ENCODE data around the gene MIOX. TPM values are rescaled to one million over a fixed set of nuclear protein-coding genes. Genes with fewer than 3 reads are reported as not detected.

Gene MIOX
- total and polyA plus RNA-seq, 10 of the 15 experiments (the other 5 are each of a cell fraction or from before 2014, with no cell fraction given), result 0.10 to 0.31 TPM; not detected in 8

GRCh38 chr22:50525104-50525857, 38.6 kb downstream of the MIOX start, which contains the start of gene SCO2 (continued):
- no peak for TF ChIP-seq HSF1 (IDR thresholded peaks at IDR 0.05; ENCODE audit: low read depth, low read length)

- no peaks in the 10 kb centered on the region for H4K20me1 ChIP-seq (ENCODE audit: control insufficient read depth, insufficient read depth)
- POLR2A ChIA-PET, result interaction anchor here (0.5 to 6.5 kb wide), 19 partner anchors 11 to 211 kb away, joined by 3 to 232 read pairs (median 5); partner anchors contain the start of genes KLHDC7B, LMF2, NCAPH2 and SYCE3
- peak overlapping the region; percentile 74 for H3K4me3 ChIP-seq
- H3K9me3 ChIP-seq (replicated peaks; ENCODE audit: control insufficient read depth, insufficient read depth, low read length), result no peaks in the 10 kb centered on the region
- H3K27ac ChIP-seq (ENCODE audit: control insufficient read depth, insufficient read depth), result peak overlapping the region; percentile 94
- peak overlapping the region; percentile 55; the same call in 1 of the 2 replicates for H2AFZ ChIP-seq (ENCODE audit: control insufficient read depth, low read depth, low read length)
- peaks cover 16% of the 10 kb centered on the region for H3K4me1 ChIP-seq (ENCODE audit: control insufficient read depth, insufficient read depth, low read length)
- WGBS (ENCODE audit: insufficient coverage, insufficient replicate concordance, low lambda C conversion rate, missing lambda C conversion rate), result 0% methylated on average over 2 of the region's 33 CpGs
- RAD21 ChIA-PET (ENCODE audit: unreplicated experiment), result interaction anchor here (0.6 to 6.3 kb wide), 24 partner anchors 9 to 285 kb away, joined by 3 to 106 read pairs (median 4); partner anchors contain the start of genes CHKB, LMF2, NCAPH2 and SYCE3
- ATAC-seq, result no peak
- SMC1A ChIA-PET (ENCODE audit: uncharacterized antibody, unreplicated experiment), result interaction anchor here (0.7 to 5.8 kb wide), 16 partner anchors 9 to 275 kb away, joined by 3 to 58 read pairs (median 6); partner anchors contain the start of genes CHKB, HDAC10, LMF2 and NCAPH2
- CTCF ChIA-PET, result interaction anchor here (0.6 to 3.5 kb wide), 28 partner anchors 8 to 250 kb away, joined by 3 to 38 read pairs (median 4); partner anchors contain the start of genes ARSA, KLHDC7B, LMF2 and NCAPH2
- FAIRE-seq, result no peak
- peak overlapping the region; percentile 94; the same call in 1 of the 2 replicates for H3K9ac ChIP-seq (ENCODE audit: control insufficient read depth, insufficient read depth, low read length)
- peaks cover 5 to 30% of the 10 kb centered on the region in 2 experiments; a peak in 3 of 4 replicates for H3K36me3 ChIP-seq (ENCODE audit: control insufficient read depth in 2 of 2, insufficient read depth in 2 of 2, low read length in 1 of 2)
- DNase-seq (ENCODE audit: low read depth, low spot score), result no peak
- peak overlapping the region; percentile 99 for H3K4me2 ChIP-seq (ENCODE audit: control insufficient read depth, insufficient read depth)
- no peaks in the 10 kb centered on the region for H3K27me3 ChIP-seq (replicated peaks in 1 of 2; ENCODE audit: control insufficient read depth in 2 of 2, insufficient read depth in 2 of 2, low read length in 1 of 2)
- in situ Hi-C loops (cut with MboI), result loop anchor here (5.0 kb wide), 1 partner anchor 97 kb away; no protein-coding TSS in a partner anchor
- peaks cover 56% of the 10 kb centered on the region for H3K79me2 ChIP-seq (ENCODE audit: control insufficient read depth, insufficient read depth, low read length)
- TF ChIP-seq SIN3A (IDR thresholded peaks at IDR 0.05; ENCODE audit: low read depth, low read length) (0 out of 2 replicates have a peak, but pooled peaks have one; percentile 7), NRF1 (conservative IDR thresholded peaks at IDR 0.05; ENCODE audit: low read depth, low read length) (no peak)
- no TSS peak for BruUV-seq (replicated peaks)
- intact Hi-C loops (cut with micrococcal nuclease; ENCODE audit: unreplicated experiment), result loop anchor here (5.0 kb wide), 2 partner anchors 37 to 57 kb away; partner anchors contain the start of genes CHKB and SYCE3
Measured at GRCh38 chr22:50525858-50526107, 39.1 kb downstream of the MIOX start.
